K562 (cell line): ENCODE results near the gene DOK7. TPM values are rescaled to one million over a fixed set of nuclear protein-coding genes. Genes with fewer than 3 reads are reported as not detected.
A peak's percentile ranks its signal among the peaks of the same experiment; 100 is the strongest.

Source experiments
- ATAC-seq: fragments of 200-7000 bp; cut with Tn5 transposase; 3 replicates; pipeline ENCODE4 v1.9.1; 2020; ENCODE audit warnings: moderate library complexity
- BruUV-seq: library from RNA; stranded (reverse); fragments of 400-500 nt; replicated peaks from 2 replicates; lab custom pipeline; 2021; lab: Mats Ljungman, UMichigan
- CTCF ChIA-PET: fragments of 300-600 bp; formaldehyde crosslinking; extraction: SDS; loops from one replicate; lab custom pipeline; 2021; ENCODE audit warnings: low intra/inter-chr PET ratio; lab: Yijun Ruan, JAX
- POLR2A ChIA-PET: fragments of 300-600, 350-650 bp; sonication (Branson Sonifier 250); formaldehyde crosslinking; extraction: SDS; loops from one replicate; lab custom pipeline; 2021; ENCODE audit warnings: antibody characterized with exemption, inconsistent platforms; lab: Yijun Ruan, JAX
- DNase-seq, 4 experiments: peaks; one replicate each; pipeline versions ENCODE4 v3.0.0 to v3.0.0-alpha.2; 2011 to 2018; ENCODE audit warnings: low spot score in 3 of 4, mixed read lengths in 3 of 4; ENCODE audit errors: extremely low read depth in 1 of 4
- FAIRE-seq: peaks from 2 replicates; lab custom pipeline; 2011; peaks lifted over from hg19 to GRCh38; lab: Jason Lieb, UNC
- H2AFZ ChIP-seq: 2 replicates; pipeline ENCODE4 v1.6.0; 2011; ENCODE audit warnings: low read depth, low read length, control low read depth, inconsistent platforms
- H3K27ac ChIP-seq: fragments of 200-600 bp; 3 replicates; pipeline ENCODE4 v1.8.0; 2011; ENCODE audit warnings: low read depth, mild to moderate bottlenecking, control low read depth, inconsistent platforms, low read length, moderate library complexity, mixed read lengths; ENCODE audit errors: extremely low read depth
- H3K27me3 ChIP-seq, 2 experiments: fragments of 300-600 bp in 1 of 2; 2 replicates in 1 of 2; 3 replicates in 1 of 2; pipeline versions ENCODE4 v1.6.0 to v1.8.0; 2011; ENCODE audit warnings: inconsistent platforms in 2 of 2, low read length in 2 of 2, mild to moderate bottlenecking in 1 of 2, mixed read lengths in 1 of 2, moderate library complexity in 1 of 2; ENCODE audit not compliant: control insufficient read depth in 2 of 2, insufficient read depth in 2 of 2
- H3K36me3 ChIP-seq: fragments of 300-600 bp; 3 replicates; pipeline ENCODE4 v1.8.0; 2011; ENCODE audit warnings: mild to moderate bottlenecking, low read length, inconsistent platforms; ENCODE audit not compliant: control insufficient read depth, insufficient read depth
- H3K4me1 ChIP-seq, 2 experiments: fragments of 200-600 bp in 1 of 2; replicated peaks in 1 of 2; 2 replicates in 1 of 2; 3 replicates in 1 of 2; pipeline versions ENCODE4 v1.5.1 to v1.8.0; 2011; ENCODE audit warnings: inconsistent platforms in 2 of 2, low read length in 2 of 2, mild to moderate bottlenecking in 1 of 2, mixed read lengths in 1 of 2, moderate library complexity in 1 of 2; ENCODE audit not compliant: control insufficient read depth in 2 of 2, insufficient read depth in 2 of 2
- H3K4me2 ChIP-seq: 2 replicates; pipeline ENCODE4 v1.6.1; 2011; ENCODE audit warnings: low read length, control low read depth, inconsistent platforms, mixed read lengths; ENCODE audit not compliant: insufficient read depth
- H3K4me3 ChIP-seq: fragments of 200-600 bp; sonication (generic), shearing (Covaris generic); 2 replicates; pipeline ENCODE4 v1.5.1; 2016; ENCODE audit warnings: control low read depth, inconsistent platforms
- H3K79me2 ChIP-seq: fragments of 200-600 bp; 3 replicates; pipeline ENCODE4 v1.8.0; 2011; ENCODE audit warnings: low read length, inconsistent platforms; ENCODE audit not compliant: control insufficient read depth, insufficient read depth
- H3K9ac ChIP-seq, 2 experiments: 2 replicates each; pipeline versions ENCODE4 v1.6.0 to v1.6.1; 2011; ENCODE audit warnings: low read depth in 2 of 2, low read length in 2 of 2, control low read depth in 1 of 2, inconsistent platforms in 1 of 2, mild to moderate bottlenecking in 1 of 2, mixed read lengths in 1 of 2; ENCODE audit not compliant: insufficient read depth in 1 of 2
- H3K9me1 ChIP-seq: one replicate; pipeline ENCODE4 v1.6.0; 2011; ENCODE audit warnings: inconsistent platforms, mild to moderate bottlenecking, low read length, moderate library complexity; ENCODE audit not compliant: control insufficient read depth, insufficient read depth
- H3K9me3 ChIP-seq: replicated peaks from 2 replicates; pipeline ENCODE4 v1.5.1; 2011; ENCODE audit warnings: low read depth, low read length, inconsistent platforms; ENCODE audit not compliant: control insufficient read depth, insufficient read depth
- H4K20me1 ChIP-seq: replicated peaks from 2 replicates; pipeline ENCODE4 v1.6.1; 2011; ENCODE audit warnings: low read length, inconsistent platforms, mixed read lengths; ENCODE audit not compliant: control insufficient read depth, insufficient read depth
- CTCF ChIP-seq, 3 experiments: IDR thresholded peaks in 2 of 3; conservative IDR thresholded peaks in 1 of 3; 2 replicates each; pipeline ENCODE4 v1.5.1; 2011 to 2012; ENCODE audit warnings: low read length in 3 of 3, mild to moderate bottlenecking in 3 of 3, control low read depth in 2 of 3, improper control_type of control experiment in 1 of 3, inconsistent platforms in 1 of 3, low read depth in 1 of 3, mixed read lengths in 1 of 3, moderate library complexity in 1 of 3; ENCODE audit not compliant: insufficient read depth in 2 of 3
- E2F8 ChIP-seq: fragments of 450-650 bp; IDR thresholded peaks from 2 replicates; pipeline ENCODE4 v1.7.1; 2018; ENCODE audit warnings: mild to moderate bottlenecking, low read depth; ENCODE audit not compliant: partially characterized antibody
- MCM3 ChIP-seq: fragments of 450-650 bp; IDR thresholded peaks from 2 replicates; pipeline ENCODE4 v1.6.1; 2016
- RAD21 ChIP-seq, 2 experiments: fragments of 250-450 bp in 1 of 2; fragments of 450-650 bp in 1 of 2; sonication (Bioruptor Pico) in 1 of 2; formaldehyde crosslinking in 1 of 2; IDR thresholded peaks in 1 of 2; conservative IDR thresholded peaks in 1 of 2; 2 replicates each; pipeline versions ENCODE4 v1.4.0 to v1.8.0; 2020 to 2022; ENCODE audit warnings: mild to moderate bottlenecking in 2 of 2, moderate library complexity in 1 of 2
- TGIF2 ChIP-seq: sonication (generic); formaldehyde crosslinking; IDR thresholded peaks from 2 replicates; pipeline ENCODE4 v1.8.1; 2022; ENCODE audit warnings: mild to moderate bottlenecking, missing genetic modification reagents, moderate library complexity
- ZNF263 ChIP-seq: sonication (generic); formaldehyde crosslinking; IDR thresholded peaks from 2 replicates; pipeline ENCODE4 v1.8.0; 2022; ENCODE audit warnings: mild to moderate bottlenecking, missing genetic modification reagents, borderline replicate concordance
- WGBS: fragments of 100-300 bp; shearing (Covaris generic); methylation state at CpG from one replicate; pipeline ENCODE4 v1.1.6; 2016; ENCODE audit warnings: low coverage, mixed read lengths; ENCODE audit not compliant: insufficient coverage; ENCODE audit errors: missing lambda C conversion rate; 5-methylcytosine and 5-hydroxymethylcytosine counted together
- in situ Hi-C: fragments of 300-500 bp; cut with MboI; formaldehyde crosslinking; loops from 4 replicates; pipeline ENCODE4 v1.15.0; 2018; ENCODE audit warnings: inconsistent platforms, mixed read lengths
- intact Hi-C: fragments of 100-400 bp; cut with micrococcal nuclease; formaldehyde crosslinking; loops from 2 replicates; pipeline ENCODE4 v1.14.2; 2022
- polyA plus RNA-seq, 8 experiments: library from polyadenylated mRNA; depleted of rRNA in 4 of 8; stranded (reverse) in 5 of 8; unstranded in 3 of 8; fragments of >200 nt; fragmentation: Nextera tagmentation in 2 of 8; fragmentation: Illumina TruSeq in 1 of 8; extraction: Ambion mirVana in 2 of 8; extraction: Trizol in 1 of 8; gene quantifications; 2 replicates each; pipeline versions ENCODE4 v1.2.1 to v1.2.3, GENCODE V29; 2011 to 2014; ENCODE audit warnings: inconsistent platforms in 1 of 8, missing spikeins in 1 of 8
- total RNA-seq, 7 experiments: library from RNA; depleted of rRNA in 6 of 7; stranded (reverse); fragments of >200 nt in 6 of 7; fragmentation: Illumina TruSeq in 2 of 7; extraction: Trizol in 2 of 7; gene quantifications; 2 replicates each; pipeline versions ENCODE4 v1.2.1 to v1.2.3, GENCODE V29; 2011 to 2021; ENCODE audit warnings: low replicate concordance in 1 of 7

The DOK7 gene
- total and polyA plus RNA-seq, 9 of the 15 experiments (the other 6 are each of a cell fraction or from before 2014, with no cell fraction given): not detected

- TF ChIP-seq CTCF (IDR thresholded peaks at IDR 0.05 in 2 of 3, conservative IDR thresholded peaks at IDR 0.05 in 1 of 3; ENCODE audit: insufficient read depth in 2 of 3, low read depth in 1 of 3, low read length in 3 of 3) (peak; percentile 34 to 52 (median 42); a peak in 4 of 6 replicates), TGIF2 (CRISPR knock-in tag) (no peak), RAD21 (CRISPR knock-in tag; conservative IDR thresholded peaks at IDR 0.05 in 1 of 2, IDR thresholded peaks at IDR 0.05 in 1 of 2) (peak; percentile 14 to 46; a peak in 3 of 4 replicates), MCM3 (no peak)
These were observed 28.0 kb upstream of the DOK7 start (continued) for GRCh38 chr4:3434881-3435685.

- H3K4me3 ChIP-seq: no peak overlapping the region
- H3K9me3 ChIP-seq: no peaks in the 10 kb centered on the region
- H3K36me3 ChIP-seq: no peaks in the 10 kb centered on the region
- TF ChIP-seq E2F8 (no peak), RAD21 (CRISPR knock-in tag; conservative IDR thresholded peaks at IDR 0.05 in 1 of 2, IDR thresholded peaks at IDR 0.05 in 1 of 2) (no peak), ZNF263 (peak; percentile 74)
- in situ Hi-C loops: no loop called here
- peaks cover 12% of the 10 kb centered on the region for H4K20me1 ChIP-seq
- H3K4me2 ChIP-seq: no peak overlapping the region
- no TSS peak for BruUV-seq
- H3K4me1 ChIP-seq: peaks cover 0 to 57% of the 10 kb centered on the region in 2 experiments; a peak in 2 of 5 replicates
- DNase-seq: no peak
- no peak for ATAC-seq
- H2AFZ ChIP-seq: no peak overlapping the region
- intact Hi-C loops: loop anchor here (2.0 kb wide), 1 partner anchor 89 kb away; no protein-coding TSS in a partner anchor
- ChIA-PET POLR2A (interaction anchor here (1.0 kb wide), 1 partner anchor 370 kb away, joined by 3 read pairs; no protein-coding TSS in a partner anchor), CTCF (no interaction called here)
- H3K79me2 ChIP-seq: no peaks in the 10 kb centered on the region
- no peak overlapping the region for H3K27ac ChIP-seq
- FAIRE-seq: no peak
- H3K9me1 ChIP-seq: no peaks in the 10 kb centered on the region
- WGBS: 4% methylated on average over 4 of the region's 4 CpGs
- H3K9ac ChIP-seq: no peak overlapping the region
- H3K27me3 ChIP-seq: peaks cover 0 to 21% of the 10 kb centered on the region in 2 experiments; a peak in 2 of 5 replicates
These were observed 27.5 kb upstream of the DOK7 start for GRCh38 chr4:3435686-3435956.
